Lower lobe of right lung (tissue), 2 donors: Measurements from ENCODE around the gene TET2. TPM values are rescaled to one million over a fixed set of nuclear protein-coding genes. Genes with fewer than 3 reads are reported as not detected.

Experiments
- ATAC-seq, 2 donors: fragments of 200-7000 bp; cut with Tn5 transposase; one replicate each; pipeline ENCODE4 v1.9.1; 2020 to 2022; ENCODE audit warnings: mild to moderate bottlenecking in 2 of 2, moderate library complexity in 2 of 2
- DNase-seq: peaks from one replicate; pipeline ENCODE4 v3.0.0-alpha.2; 2020
- H3K27ac ChIP-seq: fragments of 200-600 bp; one replicate; pipeline ENCODE4 v1.8.0; 2022
- H3K27me3 ChIP-seq: fragments of 200-600 bp; one replicate; pipeline ENCODE4 v1.8.0; 2022; ENCODE audit warnings: low read depth
- H3K36me3 ChIP-seq: fragments of 200-600 bp; one replicate; pipeline ENCODE4 v1.8.0; 2022; ENCODE audit warnings: mild to moderate bottlenecking
- H3K4me1 ChIP-seq: fragments of 200-600 bp; one replicate; pipeline ENCODE4 v1.8.0; 2022
- H3K4me3 ChIP-seq: fragments of 200-600 bp; one replicate; pipeline ENCODE4 v1.8.0; 2022; ENCODE audit warnings: mild to moderate bottlenecking
- H3K9me3 ChIP-seq: fragments of 200-600 bp; one replicate; pipeline ENCODE4 v1.8.0; 2022
- intact Hi-C: fragments of 100-400 bp; cut with DNase I; formaldehyde crosslinking; loops from one replicate; pipeline ENCODE4 v1.11.0; 2022
- total RNA-seq: library from RNA; stranded (reverse); fragmentation: NEBNext Ultra II Directional; extraction: Animal tissue kit (Norgen Biotek cat#: 25700); gene quantifications from one replicate; pipeline ENCODE4 v1.2.1, GENCODE V29; 2021
- TF ChIP-seq, protein P1 (sequence below): fragments of 200-600 bp; IDR thresholded peaks from one replicate; pipeline ENCODE4 v1.8.0; 2022; ENCODE audit warnings: antibody characterized with exemption, mild to moderate bottlenecking
- donor health status: DM: no; HTN: yes; CAD: no; lungs with severe emphysema.

The TET2 gene
- total RNA-seq, 1 donor from 2014 or later: 37.3 TPM

DNA sequence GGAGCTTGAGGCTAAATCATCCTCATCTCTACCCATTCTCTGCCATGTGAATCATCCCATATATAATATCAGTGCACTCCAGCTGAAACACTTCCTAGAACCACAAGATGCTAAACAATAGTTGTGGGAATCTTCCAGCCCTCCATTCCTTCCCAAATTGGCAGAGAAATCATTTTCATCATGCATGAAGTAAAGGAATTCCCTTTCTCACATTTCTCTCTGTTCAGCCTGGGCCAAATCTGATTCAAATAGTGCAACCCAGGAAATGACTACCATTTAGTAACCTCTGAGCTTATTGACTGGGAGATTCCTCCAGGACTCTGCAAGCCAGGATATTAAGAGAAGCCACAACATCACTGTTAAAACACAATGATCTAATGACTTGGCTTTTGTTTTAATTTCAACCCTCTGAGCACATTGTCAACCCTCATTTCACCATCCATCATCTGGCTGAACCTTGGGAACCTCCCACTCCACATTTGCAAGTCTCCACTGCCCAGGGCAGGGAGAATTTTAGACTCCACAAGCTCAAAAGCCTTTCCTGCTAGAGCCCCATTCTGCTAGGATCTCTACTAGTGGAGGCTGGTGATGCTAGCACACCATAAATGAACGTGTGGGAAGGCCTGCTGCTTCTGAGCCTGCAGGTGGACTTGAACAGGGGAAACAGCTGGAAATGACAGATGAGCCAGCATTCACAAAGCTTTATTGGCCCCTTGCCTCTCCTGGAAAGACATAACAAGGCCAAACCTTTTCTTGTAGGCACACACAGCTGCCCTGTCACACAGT lies 133.9 kb downstream of the TET2 start:
- TF ChIP-seq, protein P1, sequence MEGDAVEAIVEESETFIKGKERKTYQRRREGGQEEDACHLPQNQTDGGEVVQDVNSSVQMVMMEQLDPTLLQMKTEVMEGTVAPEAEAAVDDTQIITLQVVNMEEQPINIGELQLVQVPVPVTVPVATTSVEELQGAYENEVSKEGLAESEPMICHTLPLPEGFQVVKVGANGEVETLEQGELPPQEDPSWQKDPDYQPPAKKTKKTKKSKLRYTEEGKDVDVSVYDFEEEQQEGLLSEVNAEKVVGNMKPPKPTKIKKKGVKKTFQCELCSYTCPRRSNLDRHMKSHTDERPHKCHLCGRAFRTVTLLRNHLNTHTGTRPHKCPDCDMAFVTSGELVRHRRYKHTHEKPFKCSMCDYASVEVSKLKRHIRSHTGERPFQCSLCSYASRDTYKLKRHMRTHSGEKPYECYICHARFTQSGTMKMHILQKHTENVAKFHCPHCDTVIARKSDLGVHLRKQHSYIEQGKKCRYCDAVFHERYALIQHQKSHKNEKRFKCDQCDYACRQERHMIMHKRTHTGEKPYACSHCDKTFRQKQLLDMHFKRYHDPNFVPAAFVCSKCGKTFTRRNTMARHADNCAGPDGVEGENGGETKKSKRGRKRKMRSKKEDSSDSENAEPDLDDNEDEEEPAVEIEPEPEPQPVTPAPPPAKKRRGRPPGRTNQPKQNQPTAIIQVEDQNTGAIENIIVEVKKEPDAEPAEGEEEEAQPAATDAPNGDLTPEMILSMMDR: no peak
- DNase-seq: no peak
- no peak overlapping the region for H3K27ac ChIP-seq
- no peak overlapping the region for H3K4me3 ChIP-seq
- H3K36me3 ChIP-seq: peaks cover 10% of the 10 kb centered on the region
- intact Hi-C loops: no loop called here
- H3K9me3 ChIP-seq: no peaks in the 10 kb centered on the region
- no peaks in the 10 kb centered on the region for H3K27me3 ChIP-seq
- H3K4me1 ChIP-seq: no peaks in the 10 kb centered on the region
- no peak for ATAC-seq

DNA sequence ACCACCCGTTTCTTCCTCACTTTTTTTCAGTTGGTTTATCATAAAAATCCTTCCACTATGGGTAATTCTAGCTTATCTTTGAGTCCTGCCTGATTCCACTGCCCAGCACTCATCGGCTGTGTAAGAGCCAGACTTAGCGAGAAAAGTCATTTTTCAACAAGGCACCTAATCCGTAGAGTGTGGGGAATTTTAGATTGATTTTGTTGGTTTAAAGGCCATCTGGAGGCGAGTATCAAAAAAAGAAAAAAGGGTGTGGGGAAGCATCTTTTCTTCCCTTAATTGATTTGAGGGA lies 134.4 kb downstream of the TET2 start:
- H3K4me3 ChIP-seq: no peak overlapping the region
- no peak for DNase-seq
- TF ChIP-seq, protein P1: no peak
- peaks cover 5% of the 10 kb centered on the region for H3K36me3 ChIP-seq
- H3K27me3 ChIP-seq: no peaks in the 10 kb centered on the region
- ATAC-seq: no peak
- intact Hi-C loops: no loop called here
- H3K27ac ChIP-seq: no peak overlapping the region
- H3K4me1 ChIP-seq: no peaks in the 10 kb centered on the region
- no peaks in the 10 kb centered on the region for H3K9me3 ChIP-seq

DNA sequence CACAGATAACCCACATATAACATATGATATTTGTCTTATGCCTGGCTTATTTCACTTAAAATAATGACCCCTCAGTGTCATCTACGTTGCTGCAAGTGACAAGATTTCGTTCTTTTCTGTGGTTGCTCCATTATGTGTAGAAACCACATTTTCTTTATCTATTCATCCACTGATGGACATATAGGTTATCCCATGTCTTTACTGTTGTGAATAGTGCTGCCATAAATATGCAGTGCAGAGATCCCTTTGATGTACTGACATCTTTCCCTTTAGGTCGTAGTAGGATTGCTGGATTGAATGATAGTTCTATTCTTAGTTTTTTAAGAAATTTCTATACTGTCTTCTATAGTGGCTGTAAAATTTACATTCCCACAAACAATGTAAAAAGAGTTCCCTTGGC lies 135.8 kb downstream of the TET2 start:
- intact Hi-C loops: no loop called here
- Histone ChIP-seq H3K4me1 (no peaks in the 10 kb centered on the region), H3K9me3 (no peaks in the 10 kb centered on the region), H3K4me3 (no peak overlapping the region), H3K36me3 (no peaks in the 10 kb centered on the region), H3K27ac (no peak overlapping the region), H3K27me3 (no peaks in the 10 kb centered on the region)
- TF ChIP-seq, protein P1: no peak
- no peak for ATAC-seq
- no peak for DNase-seq

DNA sequence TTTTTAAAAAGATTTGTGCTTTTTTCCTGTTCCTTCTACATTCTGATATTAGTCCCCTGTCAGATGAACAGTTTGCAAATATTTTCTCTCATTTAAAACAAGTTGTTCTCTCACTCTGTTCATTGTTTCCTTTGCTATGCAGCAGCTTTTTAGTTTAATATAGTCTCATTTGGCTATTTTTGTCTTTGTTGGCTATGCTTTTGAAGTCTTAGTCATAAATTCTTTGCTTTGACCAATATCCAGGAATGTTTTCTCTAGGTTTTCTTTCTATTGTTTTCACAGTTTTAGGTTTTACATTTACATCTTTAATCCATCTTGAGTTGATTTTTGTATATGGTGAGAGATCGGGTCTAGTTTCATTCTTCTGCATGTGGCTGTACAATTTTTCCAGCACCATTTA lies 136.8 kb downstream of the TET2 start:
- H3K4me3 ChIP-seq: no peak overlapping the region
- no peaks in the 10 kb centered on the region for H3K4me1 ChIP-seq
- TF ChIP-seq, protein P1: no peak
- no peaks in the 10 kb centered on the region for H3K9me3 ChIP-seq
- intact Hi-C loops: no loop called here
- H3K27ac ChIP-seq: no peak overlapping the region
- ATAC-seq (no peak), DNase-seq (no peak)
- H3K36me3 ChIP-seq: no peaks in the 10 kb centered on the region
- no peaks in the 10 kb centered on the region for H3K27me3 ChIP-seq

- intact Hi-C loops: no loop called here
Observed at GRCh38 chr4:105288121-105288520, 141.4 kb downstream of the TET2 start.

More at GRCh38 chr4:105288121-105288520, 141.4 kb downstream of the TET2 start:
- DNase-seq (no peak), ATAC-seq (no peak)
- no peak overlapping the region for H3K27ac ChIP-seq
- H3K4me3 ChIP-seq: no peak overlapping the region
- H3K9me3 ChIP-seq: no peaks in the 10 kb centered on the region
- no peaks in the 10 kb centered on the region for H3K36me3 ChIP-seq
- TF ChIP-seq, protein P1: no peak
- no peaks in the 10 kb centered on the region for H3K4me1 ChIP-seq
- H3K27me3 ChIP-seq: no peaks in the 10 kb centered on the region
